ENCODE measurements around the gene PCGF2. TPM values are rescaled to one million over a fixed set of nuclear protein-coding genes. Genes with fewer than 3 reads are reported as not detected.
"Not testable (repeated sequence)": the region's sequence is repeated elsewhere in the genome, so short reads cannot be mapped to it uniquely, and the experiment has no call there.

Gene PCGF2
- total RNA-seq, result 4.4 TPM

GRCh38 chr17:38748149-38748891, at the start of gene PCGF2:
Gene PCGF2 (minus strand): TSS chr17:38748336. CDS start chr17:38740402, 7,934 bp downstream.
- DNase-seq (ENCODE audit: low spot score) (peak; percentile 72), ATAC-seq (no peak)

- no peak for DNase-seq (ENCODE audit: low spot score)
- ATAC-seq, result no peak
These were observed 49.7 kb upstream of the PCGF2 start for GRCh38 chr17:38797828-38798227.

- DNase-seq (ENCODE audit: low spot score) (no peak), ATAC-seq (no peak)
These were observed 49.0 kb upstream of the PCGF2 start for GRCh38 chr17:38797158-38797490.

GRCh38 chr17:38796451-38797157, 48.5 kb upstream of the PCGF2 start:
- DNase-seq (ENCODE audit: low spot score) (no peak), ATAC-seq (no peak)

GRCh38 chr17:38794221-38794620, 46.1 kb upstream of the PCGF2 start:
- ATAC-seq (no peak), DNase-seq (ENCODE audit: low spot score) (no peak)

GRCh38 chr17:38791162-38791561, 43.0 kb upstream of the PCGF2 start:
- ATAC-seq (no peak), DNase-seq (ENCODE audit: low spot score) (no peak)

GRCh38 chr17:38790148-38790707, 42.1 kb upstream of the PCGF2 start:
- DNase-seq (ENCODE audit: low spot score); ATAC-seq: not testable (repeated sequence)

GRCh38 chr17:38789185-38789584, 41.0 kb upstream of the PCGF2 start:
- ATAC-seq (no peak), DNase-seq (ENCODE audit: low spot score) (no peak)

GRCh38 chr17:38787999-38788398, 39.9 kb upstream of the PCGF2 start:
- not testable (repeated sequence) for DNase-seq (ENCODE audit: low spot score); ATAC-seq

GRCh38 chr17:38786372-38786771, 38.2 kb upstream of the PCGF2 start:
- ATAC-seq (no peak), DNase-seq (ENCODE audit: low spot score) (no peak)

- DNase-seq (ENCODE audit: low spot score) (no peak), ATAC-seq (no peak)
These were observed 35.1 kb upstream of the PCGF2 start for GRCh38 chr17:38783227-38783626.

GRCh38 chr17:38779965-38780752, 32.0 kb upstream of the PCGF2 start:
- ATAC-seq, result no peak
- no peak for DNase-seq (ENCODE audit: low spot score)

GRCh38 chr17:38777641-38778250, 29.6 kb upstream of the PCGF2 start:
- ATAC-seq, result no peak
- DNase-seq (ENCODE audit: low spot score), result no peak

GRCh38 chr17:38773258-38773657, 25.1 kb upstream of the PCGF2 start:
- no peak for DNase-seq (ENCODE audit: low spot score)

GRCh38 chr17:38768417-38768816, 20.3 kb upstream of the PCGF2 start:
- no peak for ATAC-seq

More at GRCh38 chr17:38773258-38773657, 25.1 kb upstream of the PCGF2 start:
- no peak for ATAC-seq

GRCh38 chr17:38766341-38766740, 18.2 kb upstream of the PCGF2 start:
- ATAC-seq (no peak), DNase-seq (ENCODE audit: low spot score) (no peak)

More at GRCh38 chr17:38768417-38768816, 20.3 kb upstream of the PCGF2 start:
- DNase-seq (ENCODE audit: low spot score), result no peak

- ATAC-seq (no peak), DNase-seq (ENCODE audit: low spot score) (no peak)
These were observed 14.1 kb upstream of the PCGF2 start for GRCh38 chr17:38762231-38762630.

- DNase-seq (ENCODE audit: low spot score) (no peak), ATAC-seq (no peak)
These were observed 13.5 kb upstream of the PCGF2 start for GRCh38 chr17:38761612-38762011.

- DNase-seq (ENCODE audit: low spot score) (no peak), ATAC-seq (no peak)
These were observed 5.0 kb upstream of the PCGF2 start for GRCh38 chr17:38753071-38753506.

GRCh38 chr17:38752308-38753070, 4.4 kb upstream of the PCGF2 start, which contains the start of gene PSMB3:
Gene PSMB3 (plus strand): TSS chr17:38752741. CDS start chr17:38752827, 86 bp downstream.
- ATAC-seq (peak; percentile 82), DNase-seq (ENCODE audit: low spot score) (peak; percentile 99)

Measured in left lobe of liver (tissue), 2 donors.